ENCODE data around the gene BPIFB4. TPM values are rescaled to one million over a fixed set of nuclear protein-coding genes. Genes with fewer than 3 reads are reported as not detected.

The BPIFB4 gene
- total and polyA plus RNA-seq, 2 experiments from 2014 or later = not detected

- no peak for DNase-seq (ENCODE audit: low spot score)
- H3K4me1 ChIP-seq (ENCODE audit: insufficient read depth) = no peaks in the 10 kb centered on the region
- peaks cover 7% of the 10 kb centered on the region for H3K27me3 ChIP-seq
- 97% methylated on average over 11 of the region's 11 CpGs for WGBS (ENCODE audit: low lambda C conversion rate, missing lambda C conversion rate)
- no peaks in the 10 kb centered on the region for H3K9me2 ChIP-seq (replicated peaks; ENCODE audit: insufficient read depth)
- H4K20me1 ChIP-seq (ENCODE audit: insufficient read depth, poor library complexity, severe bottlenecking) = no peaks in the 10 kb centered on the region
- H3K79me2 ChIP-seq = no peaks in the 10 kb centered on the region
- H3K36me3 ChIP-seq (replicated peaks; ENCODE audit: insufficient read depth, low read depth) = no peaks in the 10 kb centered on the region
- H2AFZ ChIP-seq = no peak overlapping the region
- no peaks in the 10 kb centered on the region for H3K9me3 ChIP-seq (ENCODE audit: low read depth)
- H3K4me2 ChIP-seq = no peak overlapping the region
- H3K27ac ChIP-seq = no peak overlapping the region
- no peak overlapping the region for H3K4me3 ChIP-seq
- TF ChIP-seq, protein P1, sequence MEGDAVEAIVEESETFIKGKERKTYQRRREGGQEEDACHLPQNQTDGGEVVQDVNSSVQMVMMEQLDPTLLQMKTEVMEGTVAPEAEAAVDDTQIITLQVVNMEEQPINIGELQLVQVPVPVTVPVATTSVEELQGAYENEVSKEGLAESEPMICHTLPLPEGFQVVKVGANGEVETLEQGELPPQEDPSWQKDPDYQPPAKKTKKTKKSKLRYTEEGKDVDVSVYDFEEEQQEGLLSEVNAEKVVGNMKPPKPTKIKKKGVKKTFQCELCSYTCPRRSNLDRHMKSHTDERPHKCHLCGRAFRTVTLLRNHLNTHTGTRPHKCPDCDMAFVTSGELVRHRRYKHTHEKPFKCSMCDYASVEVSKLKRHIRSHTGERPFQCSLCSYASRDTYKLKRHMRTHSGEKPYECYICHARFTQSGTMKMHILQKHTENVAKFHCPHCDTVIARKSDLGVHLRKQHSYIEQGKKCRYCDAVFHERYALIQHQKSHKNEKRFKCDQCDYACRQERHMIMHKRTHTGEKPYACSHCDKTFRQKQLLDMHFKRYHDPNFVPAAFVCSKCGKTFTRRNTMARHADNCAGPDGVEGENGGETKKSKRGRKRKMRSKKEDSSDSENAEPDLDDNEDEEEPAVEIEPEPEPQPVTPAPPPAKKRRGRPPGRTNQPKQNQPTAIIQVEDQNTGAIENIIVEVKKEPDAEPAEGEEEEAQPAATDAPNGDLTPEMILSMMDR (IDR thresholded peaks at IDR 0.05; ENCODE audit: poor library complexity) = no peak
- no peak for TF ChIP-seq EZH2 (IDR thresholded peaks at IDR 0.05; ENCODE audit: borderline replicate concordance)
- no peak for TF ChIP-seq EZH2phosphoT487 (IDR thresholded peaks at IDR 0.05; ENCODE audit: low read depth, severe bottlenecking, unreplicated experiment)
These were observed 14.7 kb upstream of the BPIFB4 start for GRCh38 chr20:33064572-33065287.

- no peaks in the 10 kb centered on the region for H3K9me2 ChIP-seq (replicated peaks; ENCODE audit: insufficient read depth)
- H4K20me1 ChIP-seq (ENCODE audit: insufficient read depth, poor library complexity, severe bottlenecking) = no peaks in the 10 kb centered on the region
- no peak overlapping the region for H3K4me3 ChIP-seq
- TF ChIP-seq, protein P1 (IDR thresholded peaks at IDR 0.05; ENCODE audit: poor library complexity) = no peak
- TF ChIP-seq EZH2phosphoT487 (IDR thresholded peaks at IDR 0.05; ENCODE audit: low read depth, severe bottlenecking, unreplicated experiment) = no peak
- no peak for TF ChIP-seq EZH2 (IDR thresholded peaks at IDR 0.05; ENCODE audit: borderline replicate concordance)
- no peaks in the 10 kb centered on the region for H3K36me3 ChIP-seq (replicated peaks; ENCODE audit: insufficient read depth, low read depth)
- H3K9me3 ChIP-seq (ENCODE audit: low read depth) = no peaks in the 10 kb centered on the region
- WGBS (ENCODE audit: low lambda C conversion rate, missing lambda C conversion rate) = 85% methylated on average over 9 of the region's 9 CpGs
- no peak overlapping the region for H3K27ac ChIP-seq
- no peak for DNase-seq (ENCODE audit: low spot score)
- no peak overlapping the region for H3K4me2 ChIP-seq
- H2AFZ ChIP-seq = no peak overlapping the region
- no peaks in the 10 kb centered on the region for H3K79me2 ChIP-seq
- H3K27me3 ChIP-seq = peaks cover 12% of the 10 kb centered on the region
- no peaks in the 10 kb centered on the region for H3K4me1 ChIP-seq (ENCODE audit: insufficient read depth)
These were observed 13.7 kb upstream of the BPIFB4 start for GRCh38 chr20:33065785-33066184.

- Histone ChIP-seq H3K9me3 (ENCODE audit: low read depth) (no peaks in the 10 kb centered on the region), H3K4me3 (no peak overlapping the region), H3K4me1 (ENCODE audit: insufficient read depth) (no peaks in the 10 kb centered on the region), H2AFZ (no peak overlapping the region), H3K4me2 (no peak overlapping the region), H3K27ac (no peak overlapping the region), H3K36me3 (replicated peaks; ENCODE audit: insufficient read depth, low read depth) (no peaks in the 10 kb centered on the region), H3K9me2 (replicated peaks; ENCODE audit: insufficient read depth) (no peaks in the 10 kb centered on the region), H4K20me1 (ENCODE audit: insufficient read depth, poor library complexity, severe bottlenecking) (no peaks in the 10 kb centered on the region), H3K79me2 (no peaks in the 10 kb centered on the region), H3K27me3 (peaks cover 15% of the 10 kb centered on the region)
- 89% methylated on average over 3 of the region's 3 CpGs for WGBS (ENCODE audit: low lambda C conversion rate, missing lambda C conversion rate)
- DNase-seq (ENCODE audit: low spot score) = no peak
- TF ChIP-seq EZH2phosphoT487 (IDR thresholded peaks at IDR 0.05; ENCODE audit: low read depth, severe bottlenecking, unreplicated experiment) (no peak), EZH2 (IDR thresholded peaks at IDR 0.05; ENCODE audit: borderline replicate concordance) (no peak)
- TF ChIP-seq, protein P1 (IDR thresholded peaks at IDR 0.05; ENCODE audit: poor library complexity) = no peak
These were observed 11.6 kb upstream of the BPIFB4 start for GRCh38 chr20:33067806-33068205.

All from hepatocyte (in vitro differentiated cells).